Stimulated activated CD4-positive, alpha-beta T cell treated with anti-CD3 and anti-CD28 coated beads, Interleukin-2, amount 100 ng/mL, for 48 hours (primary cell): ENCODE data around the gene VAC14.

Experiments used
- DNase-seq, 2 donors: peaks; one replicate each; pipeline ENCODE4 v3.0.0-alpha.2; 2020

VAC14 gene

GRCh38 chr16:70703041-70703834 lies 97.7 kb downstream of the VAC14 start:
- DNase-seq = no peak

GRCh38 chr16:70702624-70703023 lies 98.3 kb downstream of the VAC14 start:
- DNase-seq = no peak

GRCh38 chr16:70701998-70702397 lies 99.0 kb downstream of the VAC14 start:
- DNase-seq = no peak

- DNase-seq = no peak
Observed at GRCh38 chr16:70701596-70701995, 99.4 kb downstream of the VAC14 start.

GRCh38 chr16:70701036-70701435 lies 99.9 kb downstream of the VAC14 start:
- no peak for DNase-seq

- DNase-seq = no peak
Observed at GRCh38 chr16:70700101-70701020, 100.6 kb downstream of the VAC14 start.

GRCh38 chr16:70699696-70700095 lies 101.3 kb downstream of the VAC14 start:
- DNase-seq = no peak

GRCh38 chr16:70698901-70699300 lies 102.1 kb downstream of the VAC14 start:
- DNase-seq = no peak

GRCh38 chr16:70697594-70698170 lies 103.3 kb downstream of the VAC14 start:
- no peak for DNase-seq

- no peak for DNase-seq
Observed at GRCh38 chr16:70696952-70697593, 103.9 kb downstream of the VAC14 start.

GRCh38 chr16:70696355-70696754 lies 104.6 kb downstream of the VAC14 start:
- DNase-seq = no peak

GRCh38 chr16:70695331-70696070 lies 105.5 kb downstream of the VAC14 start:
- DNase-seq = no peak

GRCh38 chr16:70694868-70695218 lies 106.1 kb downstream of the VAC14 start:
- DNase-seq = no peak

- no peak for DNase-seq
Observed at GRCh38 chr16:70694088-70694867, 106.7 kb downstream of the VAC14 start.

GRCh38 chr16:70692873-70693671 lies 107.9 kb downstream of the VAC14 start:
- DNase-seq = no peak

GRCh38 chr16:70692130-70692872 lies 108.7 kb downstream of the VAC14 start:
- no peak for DNase-seq

- no peak for DNase-seq
Observed at GRCh38 chr16:70691223-70692129, 109.5 kb downstream of the VAC14 start.

- DNase-seq = no peak
Observed at GRCh38 chr16:70689970-70690891, 110.7 kb downstream of the VAC14 start.
